Right forelimb (tissue), 1 donor: ENCODE data around the gene MROH2B.

ENCODE experiments used
- DNase-seq: peaks from one replicate; pipeline ENCODE4 v3.0.0-alpha.2; 2018

MROH2B gene

GRCh38 chr5:41012318-41012717 lies 58.8 kb downstream of the MROH2B start:
- no peak for DNase-seq

GRCh38 chr5:41010572-41010971 lies 60.6 kb downstream of the MROH2B start:
- no peak for DNase-seq

- DNase-seq, result no peak
Measured at GRCh38 chr5:41009232-41009631, 61.9 kb downstream of the MROH2B start.

- DNase-seq, result no peak
Measured at GRCh38 chr5:41004931-41005330, 66.2 kb downstream of the MROH2B start.

- no peak for DNase-seq
Measured at GRCh38 chr5:41003670-41004376, 67.3 kb downstream of the MROH2B start.

GRCh38 chr5:40999966-41000365 lies 71.2 kb downstream of the MROH2B start:
- no peak for DNase-seq

- no peak for DNase-seq
Measured at GRCh38 chr5:40999142-40999541, 72.0 kb downstream of the MROH2B start.

- no peak for DNase-seq
Measured at GRCh38 chr5:40995801-40996586, 75.1 kb downstream of the MROH2B start.

GRCh38 chr5:40991981-40992559 lies 79.1 kb downstream of the MROH2B start:
- DNase-seq, result no peak

GRCh38 chr5:40991168-40991980 lies 79.8 kb downstream of the MROH2B start:
- no peak for DNase-seq

GRCh38 chr5:40988746-40989510 lies 82.2 kb downstream of the MROH2B start:
- DNase-seq, result no peak

GRCh38 chr5:40987349-40987748 lies 83.8 kb downstream of the MROH2B start:
- DNase-seq, result no peak

GRCh38 chr5:40986666-40987065 lies 84.5 kb downstream of the MROH2B start:
- DNase-seq, result no peak

GRCh38 chr5:40985501-40985900 lies 85.6 kb downstream of the MROH2B start:
- DNase-seq, result no peak

- DNase-seq, result no peak
Measured at GRCh38 chr5:40984884-40985283, 86.3 kb downstream of the MROH2B start.

GRCh38 chr5:40983781-40984180 lies 87.4 kb downstream of the MROH2B start:
- DNase-seq, result no peak

- no peak for DNase-seq
Measured at GRCh38 chr5:40981420-40981819, 89.7 kb downstream of the MROH2B start.

- no peak for DNase-seq
Measured at GRCh38 chr5:40976836-40977235, 94.3 kb downstream of the MROH2B start.

- DNase-seq, result no peak
Measured at GRCh38 chr5:40976041-40976440, 95.1 kb downstream of the MROH2B start.

- DNase-seq, result no peak
Measured at GRCh38 chr5:40973364-40974004, 97.7 kb downstream of the MROH2B start.

GRCh38 chr5:40972434-40972833 lies 98.7 kb downstream of the MROH2B start:
- DNase-seq, result no peak
